HG03457 (cell line): Measurements from ENCODE around the gene PLEK.
"Not testable (repeated sequence)": the region's sequence is repeated elsewhere in the genome, so short reads cannot be mapped to it uniquely, and the experiment has no call there.

Experiments
- ATAC-seq: cut with Tn5 transposase; IDR thresholded peaks from one replicate; pipeline ENCODE4 v1.9.1; 2021; ENCODE audit warnings: moderate number of reproducible peaks; ENCODE audit not compliant: unreplicated experiment

PLEK gene

GRCh38 chr2:68352651-68353391 is 12.3 kb upstream of the PLEK start:
- ATAC-seq = no peak

GRCh38 chr2:68356599-68357239 is 8.4 kb upstream of the PLEK start:
- ATAC-seq = no peak

DNA sequence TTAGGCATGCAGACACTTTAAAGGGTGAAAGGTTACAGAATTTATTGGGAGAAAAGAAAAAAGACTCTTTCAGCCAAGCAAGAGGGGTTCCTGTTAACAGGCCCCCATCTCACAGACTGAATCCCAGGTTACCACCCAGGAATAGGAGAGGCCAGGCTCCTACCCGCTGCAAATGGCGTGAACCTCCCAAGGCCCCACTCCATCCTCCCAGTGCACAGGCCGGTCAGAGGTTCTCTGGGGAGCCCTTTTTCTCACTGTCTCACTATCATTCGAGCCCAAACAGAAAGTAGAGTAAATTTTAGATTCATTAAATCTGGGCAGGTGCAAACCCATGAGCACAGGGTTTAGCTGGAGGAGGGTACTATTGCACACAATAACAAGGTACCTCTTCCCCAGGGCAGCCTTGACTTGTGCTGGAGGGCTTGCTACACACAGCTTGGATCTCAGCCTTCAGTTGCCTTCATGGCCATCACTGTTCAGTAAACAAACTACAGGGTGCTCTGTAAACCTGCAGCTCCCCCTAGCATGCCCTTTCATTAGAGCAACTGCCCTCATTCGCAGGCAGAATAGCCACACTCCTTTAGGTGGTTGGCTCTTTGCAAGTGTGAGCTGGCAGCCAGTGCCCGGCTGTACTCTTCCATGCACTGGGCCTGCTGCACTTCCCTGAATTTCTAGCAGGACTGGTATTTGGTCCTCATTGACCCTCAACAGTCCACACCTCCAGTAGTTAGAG is 7.3 kb upstream of the PLEK start:
- ATAC-seq = no peak

- no peak for ATAC-seq
These were observed 5.2 kb upstream of the PLEK start for GRCh38 chr2:68359889-68360288.

DNA sequence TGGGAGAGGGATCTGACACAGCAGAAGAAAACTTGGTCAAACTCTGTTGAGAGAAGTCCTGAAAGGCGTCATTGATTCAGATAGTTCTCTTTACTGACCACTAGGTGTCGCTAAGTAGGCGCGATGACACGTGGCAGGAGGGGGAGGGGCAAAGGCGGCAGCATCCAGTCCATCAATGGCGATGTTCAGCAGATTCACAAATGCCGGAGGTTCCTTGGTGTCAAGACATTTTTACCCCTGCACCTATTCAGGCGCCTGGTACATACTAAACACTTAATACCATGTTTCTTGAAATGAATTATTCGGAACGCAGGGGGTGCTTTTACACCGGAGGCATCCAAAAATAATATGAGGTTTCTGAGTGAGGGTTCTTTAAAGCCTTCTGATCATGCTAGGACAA is 3.0 kb upstream of the PLEK start:
- no peak for ATAC-seq

GRCh38 chr2:68362749-68363148 is 2.3 kb upstream of the PLEK start:
- ATAC-seq = no peak

DNA sequence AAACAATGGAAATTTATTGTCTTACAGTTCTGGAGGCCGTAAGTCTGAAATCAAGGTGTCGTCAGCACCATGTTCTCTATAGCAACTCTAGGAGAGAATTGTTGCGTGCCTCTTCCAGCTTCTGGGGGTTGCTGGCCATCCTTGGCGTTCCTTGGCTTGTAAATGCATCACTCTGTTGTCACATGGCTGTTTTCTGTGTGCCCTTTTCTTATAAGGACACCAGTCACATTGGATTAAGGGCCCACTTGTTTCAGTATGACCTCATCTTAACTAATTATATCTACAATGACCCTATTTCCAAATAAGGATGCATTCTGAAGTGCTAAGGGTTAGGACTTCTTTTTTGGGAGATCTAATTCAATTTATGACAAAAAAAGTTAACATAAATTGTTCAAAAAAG is 1.4 kb upstream of the PLEK start:
- no peak for ATAC-seq

DNA sequence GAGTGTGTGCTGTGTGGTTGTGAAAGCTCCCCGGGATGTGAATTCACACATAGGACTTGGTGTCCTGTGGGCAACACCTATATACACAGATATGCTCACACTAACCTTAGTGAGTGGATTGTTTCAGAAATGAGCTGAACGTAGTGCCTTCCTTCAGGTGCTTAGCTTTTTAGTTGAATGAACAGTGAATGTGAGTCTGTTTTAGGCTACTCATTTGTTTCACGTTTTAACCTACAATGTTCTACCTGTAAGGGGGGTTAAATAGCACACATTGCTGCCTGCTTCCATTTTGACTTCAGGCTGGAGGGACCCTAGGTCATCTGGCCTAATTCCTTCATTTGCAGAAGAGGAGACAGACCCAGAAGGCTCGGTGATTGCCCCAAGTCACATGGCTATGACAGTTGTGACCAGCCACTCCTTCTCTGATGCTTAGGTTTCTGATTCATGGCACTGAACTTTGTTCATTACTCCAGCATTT is 1.0 kb downstream of the PLEK start:
- ATAC-seq = peak; percentile 41

DNA sequence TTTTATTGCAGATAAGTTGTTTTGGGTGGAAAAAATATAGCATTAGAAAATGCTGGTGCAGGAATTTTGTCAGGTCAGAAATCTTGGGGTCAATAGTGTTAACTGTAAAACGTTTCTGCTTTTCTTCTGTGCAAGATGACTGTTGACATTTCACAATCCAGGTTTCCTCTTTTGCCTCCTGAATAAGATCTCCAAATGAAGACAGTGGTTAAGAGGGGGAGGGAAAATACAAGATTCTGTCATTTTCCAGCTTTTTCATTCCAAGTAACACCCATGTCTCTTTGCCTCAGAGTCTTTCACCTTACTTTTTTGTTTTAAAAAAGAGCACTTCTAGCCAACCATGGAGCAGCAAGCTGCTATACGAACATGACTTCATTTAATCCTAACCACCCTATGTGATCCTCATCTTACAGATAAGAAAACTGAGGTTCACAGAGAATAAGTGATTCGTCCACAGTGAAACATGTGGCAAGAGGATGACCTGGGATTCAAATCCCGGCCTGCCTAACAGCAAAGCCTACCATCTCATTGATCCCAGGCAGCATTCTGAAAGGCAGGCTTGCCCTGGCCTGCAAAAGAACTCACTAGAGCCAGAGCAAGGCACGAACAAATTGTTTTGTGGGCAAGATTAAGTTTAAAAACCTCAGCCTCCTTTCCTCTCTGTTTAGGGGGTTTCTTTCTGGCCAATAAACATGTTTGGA is 3.0 kb downstream of the PLEK start:
- no peak for ATAC-seq

DNA sequence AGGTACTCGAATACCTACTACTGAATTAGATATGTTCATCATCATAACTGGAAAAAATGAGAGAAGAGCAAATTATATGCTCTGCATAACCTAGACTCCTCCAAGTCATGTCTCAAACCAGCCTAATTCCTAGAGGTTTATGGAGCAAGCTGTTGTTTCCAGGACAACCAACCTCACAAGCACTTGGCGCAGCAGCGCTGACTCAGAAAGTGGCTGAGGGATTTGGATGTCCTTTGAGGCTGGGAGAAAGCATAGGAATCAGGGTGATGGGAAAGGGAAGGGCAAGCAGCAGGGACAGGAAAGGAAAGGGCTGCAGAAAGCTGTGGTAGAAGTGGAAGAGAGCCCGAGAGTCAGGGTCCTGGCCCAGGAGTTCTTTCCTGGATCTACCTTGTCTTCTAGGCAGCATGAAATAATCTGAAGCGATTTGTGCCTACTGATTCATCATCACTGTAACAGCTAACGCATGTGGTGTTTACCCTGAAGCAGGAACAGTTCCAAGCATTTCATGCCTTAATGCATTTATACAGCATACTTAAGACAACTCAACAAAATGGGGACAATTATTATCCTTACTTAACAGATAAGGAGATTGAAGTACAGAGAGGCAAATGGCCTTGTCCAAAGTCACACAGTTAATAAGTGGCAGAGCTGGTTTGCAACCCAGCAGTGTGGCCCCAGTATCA is 3.7 kb downstream of the PLEK start:
- no peak for ATAC-seq

DNA sequence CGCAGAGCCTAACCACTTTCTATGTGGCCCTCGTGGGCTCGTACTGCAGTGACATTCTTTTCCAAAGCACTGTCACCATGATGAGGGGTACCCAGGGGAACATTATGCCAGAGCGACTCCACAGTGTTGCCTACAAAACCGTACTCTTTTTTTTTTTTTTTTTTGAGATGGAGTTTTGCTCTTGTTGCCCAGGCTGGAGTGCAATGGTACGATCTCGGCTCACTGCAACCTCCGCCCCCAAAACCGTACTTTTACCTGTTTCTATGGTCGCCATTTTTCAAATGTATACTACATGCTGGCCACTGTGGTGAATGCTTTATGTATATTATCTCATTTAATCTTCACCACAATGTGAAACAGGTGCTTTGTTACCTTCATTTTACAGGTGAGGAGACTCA is 4.3 kb downstream of the PLEK start:
- ATAC-seq = no peak

DNA sequence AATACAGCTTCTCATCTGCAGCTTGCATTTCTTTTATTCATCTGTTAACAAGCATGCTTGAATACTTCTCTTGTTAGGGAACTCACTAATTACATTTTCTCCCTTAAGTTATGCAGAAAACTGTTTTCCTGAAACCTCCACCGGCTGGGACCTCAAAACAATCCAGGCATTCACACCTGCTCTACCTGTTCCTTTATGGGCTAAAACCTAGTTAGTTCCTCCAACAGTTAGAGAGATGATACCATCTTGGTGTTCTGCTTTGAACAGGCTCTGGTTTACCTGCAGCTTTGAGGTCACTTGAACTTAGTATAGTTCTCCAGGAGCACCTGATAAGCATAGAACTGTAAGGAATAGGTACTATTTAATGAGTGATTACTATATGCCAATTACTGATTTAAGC is 6.1 kb downstream of the PLEK start:
- ATAC-seq = no peak

DNA sequence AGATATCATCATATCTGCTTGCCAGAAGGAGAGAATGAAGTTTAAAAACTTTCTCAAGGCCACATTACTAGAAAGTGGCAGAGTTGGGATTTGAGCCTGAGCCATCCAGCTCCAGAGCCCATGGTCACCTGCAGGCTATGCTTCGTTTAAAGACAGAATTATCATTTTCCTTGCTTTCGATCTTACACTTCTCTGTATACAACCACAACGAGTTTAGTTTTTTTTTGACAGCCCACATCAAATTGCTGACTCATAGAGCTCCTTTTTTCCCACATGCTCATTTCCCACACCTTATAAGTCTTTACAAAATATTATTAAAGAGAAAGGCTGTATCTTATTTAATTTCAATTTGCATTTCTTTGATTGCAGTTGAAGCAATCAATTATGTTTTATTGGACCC is 6.5 kb downstream of the PLEK start:
- ATAC-seq = no peak

DNA sequence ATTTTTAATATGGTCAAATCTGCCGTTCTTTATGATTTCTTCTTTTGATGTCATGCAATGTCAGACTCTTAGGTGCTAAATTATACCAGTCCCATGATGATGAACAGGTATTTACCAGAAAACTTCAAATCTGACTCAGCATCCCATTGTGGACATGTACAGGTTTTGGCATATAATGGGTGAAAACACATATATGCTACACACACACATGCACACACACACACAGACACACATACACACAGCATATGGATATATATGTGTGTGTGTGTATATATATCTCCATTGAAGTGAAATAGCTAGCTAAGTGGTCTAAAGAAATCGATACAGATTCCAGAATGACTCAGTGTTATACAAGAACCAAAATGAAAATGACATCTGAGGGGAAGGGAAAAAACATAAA is 7.4 kb downstream of the PLEK start:
- ATAC-seq = no peak

- no peak for ATAC-seq
These were observed 9.1 kb downstream of the PLEK start for GRCh38 chr2:68374184-68374583.

DNA sequence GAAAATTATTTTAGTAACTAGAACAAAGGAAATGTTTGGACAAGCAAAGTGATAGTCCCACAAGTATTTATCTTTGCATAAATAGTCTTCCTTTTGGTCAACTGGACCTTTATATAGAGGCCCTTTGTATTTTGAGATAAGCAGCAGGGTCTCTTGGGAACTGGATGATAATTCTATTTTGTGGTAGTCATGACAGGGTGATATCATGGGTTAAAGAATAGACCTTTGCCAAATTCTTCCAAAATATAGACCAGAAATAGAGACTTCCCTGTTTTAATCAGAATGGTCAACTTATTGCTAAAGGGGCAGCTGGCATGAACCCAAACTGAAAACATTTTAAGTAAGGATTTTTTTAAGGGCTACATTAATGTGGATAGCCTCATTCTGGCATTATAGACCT is 10.5 kb downstream of the PLEK start:
- no peak for ATAC-seq

DNA sequence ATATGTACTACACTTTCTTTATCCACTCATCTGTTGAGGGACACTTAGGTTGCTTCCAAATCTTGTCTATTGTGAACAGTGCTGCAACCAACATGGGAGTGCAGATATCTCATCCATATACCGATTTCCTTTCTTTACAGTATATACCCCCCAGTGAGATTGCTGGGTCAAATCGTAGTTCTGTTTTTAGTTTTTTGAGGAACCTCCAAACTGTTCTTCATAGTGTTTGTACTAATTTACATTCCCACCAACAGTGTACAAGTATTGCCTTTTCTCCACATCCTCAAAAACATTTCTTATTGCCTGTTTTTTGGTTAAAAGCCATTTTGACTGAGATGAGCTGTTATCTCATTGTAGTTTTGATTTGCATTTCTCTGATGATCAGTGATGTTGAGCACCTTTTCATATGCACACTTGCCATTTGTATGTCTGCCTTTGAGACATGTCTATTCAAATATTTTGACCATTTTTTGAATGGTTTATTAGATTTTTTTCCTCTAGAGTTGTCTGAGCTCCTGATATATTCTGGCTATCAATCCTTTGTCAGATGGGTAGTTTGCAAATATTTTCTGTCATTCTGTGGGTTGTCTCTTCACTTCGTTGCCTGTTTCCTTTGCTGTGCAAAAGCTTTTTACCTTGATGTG is 12.2 kb downstream of the PLEK start:
- ATAC-seq = no peak

DNA sequence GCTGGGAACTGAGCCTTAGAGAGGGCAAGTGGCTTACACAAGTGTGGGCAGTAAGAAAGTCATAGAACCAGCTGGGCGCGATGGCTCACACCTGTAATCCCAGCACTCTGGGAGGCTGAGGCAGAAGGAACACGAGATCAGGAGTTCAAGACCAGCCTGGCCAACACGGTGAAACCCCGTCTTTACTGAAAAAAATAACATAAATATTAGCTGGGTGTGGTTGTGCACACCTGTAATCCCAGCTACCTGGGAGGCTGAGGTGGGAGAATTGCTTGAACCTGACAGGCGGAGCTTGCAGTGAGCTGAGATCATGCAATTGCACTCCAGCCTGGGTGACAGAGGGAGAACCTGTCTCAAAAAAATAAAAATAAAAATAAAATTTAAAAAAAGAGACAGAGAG is 13.7 kb downstream of the PLEK start:
- ATAC-seq = not testable (repeated sequence)

DNA sequence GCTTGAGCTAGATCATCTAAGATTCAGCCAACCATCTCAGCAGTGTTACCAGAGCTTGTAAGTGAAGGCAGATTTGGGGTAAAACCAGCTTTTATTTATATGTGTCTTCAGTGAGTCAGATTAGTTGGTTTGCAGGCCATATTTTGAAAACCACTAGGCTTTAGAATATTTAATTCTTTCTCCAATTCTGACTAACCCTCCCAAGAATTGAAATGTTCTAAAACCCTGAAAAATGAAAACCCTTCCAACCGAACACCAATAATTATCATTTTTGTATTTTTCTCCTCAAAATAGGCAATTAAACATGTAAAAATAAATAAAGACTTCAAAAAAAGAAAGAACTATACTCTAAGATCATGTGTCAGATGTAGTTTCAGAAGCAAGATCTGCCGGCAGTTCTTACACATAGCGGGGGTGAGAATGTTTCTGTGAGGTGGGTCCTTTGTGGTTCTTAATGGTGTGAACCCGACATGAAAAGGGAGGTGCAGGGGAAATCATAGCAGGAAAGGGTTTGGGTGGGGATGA is 14.2 kb downstream of the PLEK start:
- no peak for ATAC-seq

- ATAC-seq = no peak
These were observed 18.7 kb downstream of the PLEK start for GRCh38 chr2:68383778-68384177.
